Upper lobe of left lung (tissue), 4 donors: Measurements from ENCODE around the gene ZNF503.

Experiments used
- CTCF ChIP-seq, 6 experiments: fragments of 450-650 bp in 4 of 6; fragments of 200-600 bp in 2 of 6; sonication (generic) in 2 of 6; IDR thresholded peaks; one replicate each; pipeline ENCODE4 v1.5.1; 2016 to 2019; ENCODE audit warnings: antibody characterized with exemption in 6 of 6
- EP300 ChIP-seq, 4 donors: sonication (generic); formaldehyde crosslinking; IDR thresholded peaks; one replicate each; pipeline ENCODE4 v1.5.1; 2017; ENCODE audit warnings: antibody characterized with exemption in 4 of 4, control low read depth in 2 of 4
- POLR2A ChIP-seq, 4 donors: fragments of 450-650 bp; IDR thresholded peaks; one replicate each; pipeline ENCODE4 v1.5.1; 2016 to 2017; ENCODE audit warnings: antibody characterized with exemption in 4 of 4, mild to moderate bottlenecking in 2 of 4
- POLR2AphosphoS5 ChIP-seq, 2 donors: sonication (generic); formaldehyde crosslinking; IDR thresholded peaks; one replicate each; pipeline ENCODE4 v1.5.1; 2017; ENCODE audit warnings: antibody characterized with exemption in 2 of 2

DNA sequence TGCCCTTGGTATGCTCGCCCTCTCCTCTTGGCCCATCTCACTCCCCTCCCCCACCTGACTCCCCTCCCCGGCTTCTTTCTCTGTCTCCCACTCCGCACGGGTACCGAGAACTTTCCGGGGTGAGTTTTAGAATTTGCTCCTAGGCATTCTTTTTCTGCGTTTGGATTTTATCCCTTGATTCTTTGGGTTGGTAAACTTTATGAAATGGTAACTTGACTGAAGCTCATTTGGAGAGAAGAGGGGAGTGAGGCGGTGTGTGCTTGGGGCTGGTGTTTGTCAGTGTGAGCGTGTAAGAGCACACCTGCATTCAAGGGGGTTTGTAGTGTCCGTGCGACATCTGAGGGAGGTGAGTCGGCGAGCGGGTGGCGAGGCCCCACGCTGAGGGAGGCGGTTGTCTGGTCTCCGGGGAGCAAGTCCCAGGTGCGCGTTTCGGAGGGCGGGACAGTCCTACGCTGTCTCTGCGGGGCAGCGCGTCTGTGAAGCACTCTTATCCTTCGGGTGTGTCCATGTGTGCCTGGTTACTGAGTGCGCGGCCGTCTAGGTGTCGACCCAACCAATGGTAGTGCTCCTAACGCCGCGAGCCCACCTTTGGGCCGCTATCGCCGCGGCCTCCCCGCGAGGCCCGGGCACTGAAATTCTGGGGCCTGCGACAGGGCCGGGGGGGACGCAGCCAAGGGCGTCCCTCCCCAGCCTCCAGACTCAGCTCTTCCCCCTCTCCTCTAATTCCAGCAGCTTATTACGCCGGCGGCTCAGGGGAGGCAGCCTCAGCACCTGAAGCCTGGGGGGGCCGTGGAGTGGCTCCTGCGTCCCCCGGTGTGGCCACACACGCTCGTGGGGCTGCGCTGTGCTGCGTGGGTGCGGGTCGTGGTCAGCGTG lies 2.6 kb upstream of the ZNF503 start:
- TF ChIP-seq CTCF (IDR thresholded peaks at IDR 0.05): no peak
- peak in 3 of 4 donors; percentile 43 to 80 (median 48) for TF ChIP-seq POLR2A (IDR thresholded peaks at IDR 0.05)
- TF ChIP-seq POLR2AphosphoS5 (IDR thresholded peaks at IDR 0.05): peak in 1 of 2 donors; percentile 76
- TF ChIP-seq EP300 (IDR thresholded peaks at IDR 0.05): no peak
